HG03432 (cell line): ENCODE data around the gene BMX.

Experiments
- ATAC-seq: cut with Tn5 transposase; IDR thresholded peaks from one replicate; pipeline ENCODE4 v1.9.1; 2021; ENCODE audit warnings: mild to moderate bottlenecking, moderate library complexity; ENCODE audit not compliant: unreplicated experiment

BMX gene

GRCh38 chrX:15567886-15568616 lies 67.4 kb downstream of the BMX start:
- ATAC-seq, result no peak

GRCh38 chrX:15570145-15570544 lies 69.5 kb downstream of the BMX start:
- ATAC-seq, result no peak

- no peak for ATAC-seq
Observed at GRCh38 chrX:15574017-15574416, 73.4 kb downstream of the BMX start.

GRCh38 chrX:15576019-15576418 lies 75.4 kb downstream of the BMX start:
- ATAC-seq, result no peak

- ATAC-seq, result no peak
Observed at GRCh38 chrX:15579778-15580747, 79.5 kb downstream of the BMX start.

GRCh38 chrX:15594371-15594770 lies 93.8 kb downstream of the BMX start:
- ATAC-seq, result no peak

GRCh38 chrX:15598026-15598425 lies 97.4 kb downstream of the BMX start:
- no peak for ATAC-seq

- no peak for ATAC-seq
Observed at GRCh38 chrX:15599461-15599860, 98.9 kb downstream of the BMX start.

GRCh38 chrX:15600049-15600448 lies 99.4 kb downstream of the BMX start:
- no peak for ATAC-seq

- ATAC-seq, result no peak
Observed at GRCh38 chrX:15600745-15601144, 100.1 kb downstream of the BMX start, which contains the start of gene ACE2. Gene ACE2 (minus strand): TSS chrX:15600960. CDS start chrX:15600911, 49 bp downstream.

- no peak for ATAC-seq
Observed at GRCh38 chrX:15601932-15602331, 101.3 kb downstream of the BMX start.

- no peak for ATAC-seq
Observed at GRCh38 chrX:15602761-15603160, 102.2 kb downstream of the BMX start.

GRCh38 chrX:15605226-15605625 lies 104.6 kb downstream of the BMX start:
- ATAC-seq, result no peak
